ENCODE measurements around the gene IL22RA1.

GRCh38 chr1:24189528-24189927 lies 46.6 kb upstream of the IL22RA1 start:
- TF ChIP-seq CTCF (conservative IDR thresholded peaks at IDR 0.05; ENCODE audit: low read depth, low read length) (no peak), EZH2phosphoT487 (IDR thresholded peaks at IDR 0.05; ENCODE audit: borderline replicate concordance, low read length) (no peak)

Data from PC-3 (cell line).